Liver (tissue), 3 donors: Measurements from ENCODE around the gene RAB23.

Experiments
- ATF3 ChIP-seq: IDR thresholded peaks from 2 replicates; pipeline ENCODE4 v1.6.1; 2016; ENCODE audit warnings: antibody characterized with exemption
- CTCF ChIP-seq: fragments of 150-350 bp; IDR thresholded peaks from 2 replicates; pipeline ENCODE4 v1.5.1; 2017; ENCODE audit warnings: improper control_type of control experiment, low read depth, low read length; ENCODE audit not compliant: missing input control
- EGR1 ChIP-seq, 2 donors: IDR thresholded peaks; 2 replicates each; pipeline ENCODE4 v1.6.1; 2016 to 2018; ENCODE audit warnings: antibody characterized with exemption in 2 of 2, low read depth in 2 of 2
- JUND ChIP-seq, 2 donors: IDR thresholded peaks; 2 replicates each; pipeline ENCODE4 v1.6.1; 2016; ENCODE audit warnings: antibody characterized with exemption in 2 of 2
- MAX ChIP-seq: IDR thresholded peaks from 2 replicates; pipeline ENCODE4 v1.6.1; 2016; ENCODE audit warnings: antibody characterized with exemption
- NR2F2 ChIP-seq: IDR thresholded peaks from 2 replicates; pipeline ENCODE4 v1.6.1; 2016; ENCODE audit warnings: antibody characterized with exemption
- REST ChIP-seq: IDR thresholded peaks from 2 replicates; pipeline ENCODE4 v1.6.1; 2016; ENCODE audit warnings: antibody characterized with exemption, mild to moderate bottlenecking
- RXRA ChIP-seq, 2 donors: IDR thresholded peaks; 2 replicates each; pipeline ENCODE4 v1.6.1; 2017 to 2018; ENCODE audit warnings: antibody characterized with exemption in 2 of 2, mild to moderate bottlenecking in 1 of 2
- TAF1 ChIP-seq: conservative IDR thresholded peaks from 2 replicates; pipeline ENCODE4 v1.6.1; 2016; ENCODE audit warnings: antibody characterized with exemption, mild to moderate bottlenecking
- YY1 ChIP-seq: IDR thresholded peaks from 2 replicates; pipeline ENCODE4 v1.6.1; 2016; ENCODE audit warnings: antibody characterized with exemption, mild to moderate bottlenecking
- ZBTB33 ChIP-seq: IDR thresholded peaks from 2 replicates; pipeline ENCODE4 v1.6.1; 2016; ENCODE audit warnings: antibody characterized with exemption
- donor health status: healthy.
- donor health status: healthy.

- TF ChIP-seq CTCF: no peak
- no peak for TF ChIP-seq ATF3
- TF ChIP-seq JUND (IDR thresholded peaks at IDR 0.05): no peak
- TF ChIP-seq NR2F2: no peak
- TF ChIP-seq RXRA (IDR thresholded peaks at IDR 0.05): no peak
- no peak for TF ChIP-seq TAF1
- no peak for TF ChIP-seq YY1
- TF ChIP-seq REST: no peak
- TF ChIP-seq MAX: no peak
- no peak for TF ChIP-seq ZBTB33
- no peak for TF ChIP-seq EGR1 (IDR thresholded peaks at IDR 0.05; ENCODE audit: low read depth in 2 of 2)
Measured at GRCh38 chr6:57138026-57138425, 84.1 kb downstream of the RAB23 start.
